NCI-H1436 (cell line): ENCODE results near the gene CT45A6.
"Not testable (repeated sequence)": the region's sequence is repeated elsewhere in the genome, so short reads cannot be mapped to it uniquely, and the experiment has no call there.

Experiments used
- DNase-seq: peaks from one replicate; lab custom pipeline; 2025; lab: John Stamatoyannopoulos, UW

CT45A6 gene

DNA sequence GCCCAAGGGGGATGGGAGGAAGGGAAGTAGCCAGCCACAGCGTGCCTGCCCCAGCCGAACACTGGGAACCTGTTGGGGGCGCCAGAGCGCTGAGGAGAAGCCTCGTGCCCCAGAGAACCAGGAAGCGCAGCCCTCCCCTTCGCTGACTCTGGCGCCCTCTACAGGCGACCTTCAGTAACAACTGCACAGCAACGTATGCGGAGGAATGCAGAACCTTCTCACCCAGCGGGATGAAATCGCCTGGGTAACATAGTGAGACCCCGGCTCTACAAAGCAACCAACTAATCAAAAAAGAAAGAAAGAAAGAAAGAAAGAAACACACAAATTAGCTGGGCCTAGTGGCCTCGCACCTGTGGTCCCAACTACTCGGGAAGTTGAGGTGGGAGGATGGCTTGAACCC, at the start of gene CT45A6:
Gene CT45A6, minus strand, starts transcription at position 101 of the 400 bp plus-strand sequence. CDS start 3,794 bp downstream, outside the sequence.
- DNase-seq, result not testable (repeated sequence)

GRCh38 chrX:135837180-135837579, 34.6 kb upstream of the CT45A6 start, which contains the start of gene CT45A7:
Gene CT45A7, minus strand, starts transcription at chrX:135837280. Its CDS starts 3,747 bp downstream, at chrX:135833533.
- DNase-seq, result not testable (repeated sequence)

- DNase-seq, result not testable (repeated sequence)
Observed at GRCh38 chrX:135819912-135820311, 17.3 kb upstream of the CT45A6 start, which contains the start of gene CT45A2. Gene CT45A2, minus strand, starts transcription at chrX:135820012. Its CDS starts 3,747 bp downstream, at chrX:135816265.

GRCh38 chrX:135785403-135785802, 17.2 kb downstream of the CT45A6 start, which contains the start of gene CT45A5:
Gene CT45A5, minus strand, starts transcription at chrX:135785503. Its CDS starts 3,774 bp downstream, at chrX:135781729.
- DNase-seq, result not testable (repeated sequence)

DNA sequence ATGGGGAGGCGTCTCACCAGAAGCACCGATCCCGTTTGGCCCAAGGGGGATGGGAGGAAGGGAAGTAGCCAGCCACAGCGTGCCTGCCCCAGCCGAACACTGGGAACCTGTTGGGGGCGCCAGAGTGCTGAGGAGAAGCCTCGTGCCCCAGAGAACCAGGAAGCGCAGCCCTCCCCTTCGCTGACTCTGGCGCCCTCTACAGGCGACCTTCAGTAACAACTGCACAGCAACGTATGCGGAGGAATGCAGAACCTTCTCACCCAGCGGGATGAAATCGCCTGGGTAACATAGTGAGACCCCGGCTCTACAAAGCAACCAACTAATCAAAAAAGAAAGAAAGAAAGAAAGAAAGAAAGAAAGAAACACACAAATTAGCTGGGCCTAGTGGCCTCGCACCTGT, 34.5 kb downstream of the CT45A6 start, which contains the start of gene CT45A3:
Gene CT45A3, minus strand, starts transcription at position 101 of the 400 bp plus-strand sequence. CDS start 3,747 bp downstream, outside the sequence.
- not testable (repeated sequence) for DNase-seq

GRCh38 chrX:135744739-135745138, 57.8 kb downstream of the CT45A6 start:
- DNase-seq, result not testable (repeated sequence)
